Pancreas (tissue), 10 donors: ENCODE results near the gene CD274. TPM values are rescaled to one million over a fixed set of nuclear protein-coding genes. Genes with fewer than 3 reads are reported as not detected.
A peak's percentile ranks its signal among the peaks of the same experiment; 100 is the strongest.

ENCODE experiments used
- ATAC-seq, 4 donors: fragments of 200-7000 bp; cut with Tn5 transposase; one replicate each; pipeline versions ENCODE4 v1.8.0 to v1.9.1; 2020; ENCODE audit warnings: mild to moderate bottlenecking in 4 of 4, moderate library complexity in 4 of 4
- DNase-seq, 6 donors: peaks; one replicate each; pipeline ENCODE4 v3.0.0-alpha.2; 2020
- FAIRE-seq: peaks from 2 replicates; lab custom pipeline; 2012; peaks lifted over from hg19 to GRCh38; lab: Jason Lieb, UNC
- H3K27ac ChIP-seq, 4 donors: fragments of 200-600 bp; sonication (generic); 1 replicate in 3 of 4; 2 replicates in 1 of 4; pipeline versions ENCODE4 v1.5.0 to v1.8.0; 2020
- H3K27me3 ChIP-seq, 4 donors: fragments of 200-600 bp; one replicate each; pipeline ENCODE4 v1.8.0; 2021
- H3K36me3 ChIP-seq, 3 donors: fragments of 200-600 bp; sonication (generic) in 1 of 3; one replicate each; pipeline versions ENCODE4 v1.5.0 to v1.8.0; 2020 to 2021
- H3K4me1 ChIP-seq, 3 donors: fragments of 200-600 bp; one replicate each; pipeline ENCODE4 v1.8.0; 2021
- H3K4me3 ChIP-seq, 4 donors: fragments of 200-600 bp; sonication (generic) in 2 of 4; one replicate each; pipeline versions ENCODE4 v1.5.0 to v1.8.0; 2020 to 2021
- H3K9me3 ChIP-seq, 4 donors: fragments of 200-600 bp; one replicate each; pipeline ENCODE4 v1.8.0; 2021
- WGBS, 2 donors: extraction: QIAGEN DNeasy Blood & Tissue Kit; methylation state at CpG; one replicate each; pipeline ENCODE4 v1.1.7; 2013; 5-methylcytosine and 5-hydroxymethylcytosine counted together
- intact Hi-C, 3 donors: fragments of 100-400 bp; cut with DNase I; formaldehyde crosslinking; loops; one replicate each; pipeline versions ENCODE4 v1.11.1 to v1.14.2; 2022
- polyA plus RNA-seq, 2 donors: library from polyadenylated mRNA; stranded (reverse); fragments of 200-250 nt; gene quantifications; one replicate each; pipeline ENCODE4 v1.2.3, GENCODE V29; 2013
- total RNA-seq, 6 donors: library from RNA; stranded (reverse); fragmentation: NEBNext Ultra II Directional in 4 of 6; extraction: Animal tissue kit (Norgen Biotek cat#: 25700) in 4 of 6; gene quantifications; one replicate each; pipeline versions ENCODE4 v1.2.1 to v1.2.4, GENCODE V29; 2021 to 2023
- TF ChIP-seq, protein P1 (sequence below), 4 donors: fragments of 200-600 bp; sonication (generic) in 3 of 4; IDR thresholded peaks; one replicate each; pipeline versions ENCODE4 v1.5.0 to v1.8.0; 2021; ENCODE audit warnings: antibody characterized with exemption in 4 of 4
- donor health status: healthy with polysubstance abuse.
- donor health status: DM: no; HTN: no; CAD: no; lungs with moderate emphysema.
- donor health status: DM: no; HTN: no; CAD: no.
- donor health status: control.
- donor health status: control.
- donor health status: Bipolar disorder and iron deficiency.
- donor health status: DM: yes; HTN: yes; CAD: no.
- donor health status: DM: no; HTN: no; CAD: no.
- donor health status: DM: no; HTN: no; CAD: no.
- donor health status: DM: yes; HTN: yes; CAD: no.

CD274 gene
- 1 to 10 TPM in 4 of 6 donors, under 1 TPM in 2; 0.63 to 1.9 (median 1.6) TPM for total RNA-seq
- polyA plus RNA-seq: 1 to 10 TPM; 1.4 TPM

DNA sequence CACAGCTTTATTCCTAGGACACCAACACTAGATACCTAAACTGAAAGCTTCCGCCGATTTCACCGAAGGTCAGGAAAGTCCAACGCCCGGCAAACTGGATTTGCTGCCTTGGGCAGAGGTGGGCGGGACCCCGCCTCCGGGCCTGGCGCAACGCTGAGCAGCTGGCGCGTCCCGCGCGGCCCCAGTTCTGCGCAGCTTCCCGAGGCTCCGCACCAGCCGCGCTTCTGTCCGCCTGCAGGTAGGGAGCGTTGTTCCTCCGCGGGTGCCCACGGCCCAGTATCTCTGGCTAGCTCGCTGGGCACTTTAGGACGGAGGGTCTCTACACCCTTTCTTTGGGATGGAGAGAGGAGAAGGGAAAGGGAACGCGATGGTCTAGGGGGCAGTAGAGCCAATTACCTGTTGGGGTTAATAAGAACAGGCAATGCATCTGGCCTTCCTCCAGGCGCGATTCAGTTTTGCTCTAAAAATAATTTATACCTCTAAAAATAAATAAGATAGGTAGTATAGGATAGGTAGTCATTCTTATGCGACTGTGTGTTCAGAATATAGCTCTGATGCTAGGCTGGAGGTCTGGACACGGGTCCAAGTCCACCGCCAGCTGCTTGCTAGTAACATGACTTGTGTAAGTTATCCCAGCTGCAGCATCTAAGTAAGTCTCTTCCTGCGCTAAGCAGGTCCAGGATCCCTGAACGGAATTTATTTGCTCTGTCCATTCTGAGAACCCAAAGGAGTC, at the start of gene CD274:
TSS of gene CD274 (plus strand) at position 184 of the 733 bp plus-strand sequence. CDS start 5,572 bp downstream, outside the sequence.
- TF ChIP-seq, protein P1, sequence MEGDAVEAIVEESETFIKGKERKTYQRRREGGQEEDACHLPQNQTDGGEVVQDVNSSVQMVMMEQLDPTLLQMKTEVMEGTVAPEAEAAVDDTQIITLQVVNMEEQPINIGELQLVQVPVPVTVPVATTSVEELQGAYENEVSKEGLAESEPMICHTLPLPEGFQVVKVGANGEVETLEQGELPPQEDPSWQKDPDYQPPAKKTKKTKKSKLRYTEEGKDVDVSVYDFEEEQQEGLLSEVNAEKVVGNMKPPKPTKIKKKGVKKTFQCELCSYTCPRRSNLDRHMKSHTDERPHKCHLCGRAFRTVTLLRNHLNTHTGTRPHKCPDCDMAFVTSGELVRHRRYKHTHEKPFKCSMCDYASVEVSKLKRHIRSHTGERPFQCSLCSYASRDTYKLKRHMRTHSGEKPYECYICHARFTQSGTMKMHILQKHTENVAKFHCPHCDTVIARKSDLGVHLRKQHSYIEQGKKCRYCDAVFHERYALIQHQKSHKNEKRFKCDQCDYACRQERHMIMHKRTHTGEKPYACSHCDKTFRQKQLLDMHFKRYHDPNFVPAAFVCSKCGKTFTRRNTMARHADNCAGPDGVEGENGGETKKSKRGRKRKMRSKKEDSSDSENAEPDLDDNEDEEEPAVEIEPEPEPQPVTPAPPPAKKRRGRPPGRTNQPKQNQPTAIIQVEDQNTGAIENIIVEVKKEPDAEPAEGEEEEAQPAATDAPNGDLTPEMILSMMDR (IDR thresholded peaks at IDR 0.05): peak in 3 of 4 donors; percentile 20 to 45 (median 44)
- H3K27ac ChIP-seq: peak within 1 kb of the TSS; percentile 46 to 93 (median 72)
- peak; percentile 92 to 96 (median 92) for DNase-seq
- WGBS, 2 donors: 1 to 2% methylated on average over 36 of the region's 36 CpGs
- H3K9me3 ChIP-seq: peaks cover 0 to 6% (median 0%) of the 10 kb centered on the region in 4 donors
- H3K27me3 ChIP-seq: no peaks in the 10 kb centered on the region
- H3K4me3 ChIP-seq: peak within 1 kb of the TSS; percentile 34 to 55 (median 52)
- peak; percentile 99 to 100 (median 100) for ATAC-seq
- FAIRE-seq: no peak
- intact Hi-C loops: no loop called here
- H3K36me3 ChIP-seq: no peaks in the 10 kb centered on the region
- H3K4me1 ChIP-seq: peaks cover 0 to 19% (median 6%) of the 10 kb centered on the region in 3 donors

DNA sequence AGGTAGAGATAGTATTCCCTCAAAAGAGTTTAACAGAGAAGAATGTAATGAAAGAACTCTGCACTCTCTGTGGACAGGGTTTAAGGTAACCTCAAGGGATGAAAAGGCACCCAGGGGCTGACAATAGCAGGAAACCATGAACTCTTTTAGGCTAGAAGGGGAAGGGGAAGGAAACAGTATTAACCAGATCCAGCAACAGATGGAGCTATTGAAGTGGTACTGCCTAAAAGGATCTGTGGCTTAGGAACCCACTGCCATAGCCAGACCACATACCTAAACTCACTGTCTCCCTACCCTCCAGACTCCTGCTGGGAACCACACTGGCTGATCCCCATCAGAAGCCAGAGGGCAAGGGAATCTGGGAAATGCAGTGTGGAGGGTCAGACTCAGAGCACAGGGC, 48.1 kb upstream of the CD274 start:
- no peaks in the 10 kb centered on the region for H3K36me3 ChIP-seq
- no peak for FAIRE-seq
- H3K27ac ChIP-seq: no peak overlapping the region
- intact Hi-C loops: no loop called here
- no peak overlapping the region for H3K4me3 ChIP-seq
- TF ChIP-seq, protein P1 (IDR thresholded peaks at IDR 0.05): no peak
- ATAC-seq: no peak
- no peak for DNase-seq
- H3K9me3 ChIP-seq: no peaks in the 10 kb centered on the region
- H3K4me1 ChIP-seq: no peaks in the 10 kb centered on the region
- H3K27me3 ChIP-seq: no peaks in the 10 kb centered on the region

DNA sequence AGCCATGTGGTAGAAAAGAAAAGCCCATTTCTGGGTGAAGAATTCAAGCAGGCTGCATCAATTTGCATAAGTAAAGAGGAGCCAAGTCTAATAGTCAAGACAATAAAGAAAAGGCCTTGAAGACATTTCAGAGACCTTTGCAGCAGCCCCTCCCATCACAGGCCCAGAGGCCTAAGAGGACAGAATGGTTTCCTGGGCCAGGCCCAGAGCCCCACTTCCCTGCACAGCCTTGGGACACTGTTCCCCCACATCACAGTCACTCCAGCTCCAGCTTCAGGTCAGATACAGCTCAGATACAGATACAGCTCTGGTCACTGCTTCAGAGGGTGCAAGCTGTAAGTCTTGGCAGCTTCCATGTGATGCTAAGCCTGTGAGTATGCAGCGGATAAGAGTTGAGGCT, 41.7 kb upstream of the CD274 start:
- ATAC-seq: no peak
- Histone ChIP-seq H3K36me3 (no peaks in the 10 kb centered on the region), H3K4me3 (no peak overlapping the region), H3K27me3 (no peaks in the 10 kb centered on the region), H3K9me3 (peaks cover 0 to 9% (median 0%) of the 10 kb centered on the region in 4 donors), H3K4me1 (no peaks in the 10 kb centered on the region), H3K27ac (no peak overlapping the region)
- 99 to 100% methylated on average over 1 of the region's 1 CpG for WGBS, 2 donors
- FAIRE-seq: no peak
- TF ChIP-seq, protein P1 (IDR thresholded peaks at IDR 0.05): no peak
- intact Hi-C loops: no loop called here
- no peak for DNase-seq

DNA sequence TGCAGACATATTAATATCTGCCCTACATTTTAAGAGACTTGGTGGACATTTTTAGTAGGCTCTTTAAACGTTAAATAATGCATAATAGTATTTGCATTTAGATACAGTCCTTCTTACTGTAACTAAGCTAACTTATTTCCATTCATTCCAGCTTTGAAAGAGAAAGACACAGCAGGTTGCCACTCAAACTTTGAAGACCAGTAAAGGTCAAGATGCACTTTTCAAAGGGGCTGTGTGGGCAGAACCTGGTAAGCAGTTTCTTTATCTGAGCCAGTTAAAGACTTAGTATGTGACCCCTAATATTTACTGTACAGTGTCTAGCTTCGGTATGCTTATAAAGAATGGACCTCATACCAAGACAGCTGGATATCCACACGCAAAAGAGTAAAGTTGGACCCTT, 33.4 kb upstream of the CD274 start:
- FAIRE-seq: no peak
- Histone ChIP-seq H3K36me3 (no peaks in the 10 kb centered on the region), H3K4me1 (no peaks in the 10 kb centered on the region), H3K4me3 (no peak overlapping the region), H3K9me3 (no peaks in the 10 kb centered on the region), H3K27ac (no peak overlapping the region), H3K27me3 (no peaks in the 10 kb centered on the region)
- intact Hi-C loops: no loop called here
- TF ChIP-seq, protein P1 (IDR thresholded peaks at IDR 0.05): no peak
- no peak for ATAC-seq
- DNase-seq: no peak
- WGBS, 2 donors: 69 to 78% methylated on average over 3 of the region's 3 CpGs

DNA sequence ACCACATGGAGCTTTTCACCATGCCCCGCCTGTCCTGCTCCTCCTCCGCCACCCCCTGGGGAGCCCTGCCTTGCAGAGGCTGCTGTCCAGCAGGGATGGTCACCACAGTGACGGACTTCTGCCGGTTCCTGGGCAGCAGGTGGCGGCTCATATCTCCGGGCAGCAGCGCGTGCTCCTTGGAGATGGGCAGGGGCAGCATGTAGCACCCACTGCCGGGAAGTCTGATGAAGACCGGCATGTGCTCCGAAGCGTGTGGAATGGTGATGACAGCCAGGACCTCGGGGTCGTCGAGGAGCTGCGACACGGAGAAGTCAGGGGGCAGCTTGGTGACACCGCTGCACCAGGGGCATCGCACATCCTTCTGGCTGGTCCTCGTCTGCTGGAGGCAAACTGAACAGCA, 31.9 kb upstream of the CD274 start:
- H3K27me3 ChIP-seq: no peaks in the 10 kb centered on the region
- TF ChIP-seq, protein P1 (IDR thresholded peaks at IDR 0.05): no peak
- H3K9me3 ChIP-seq: no peaks in the 10 kb centered on the region
- DNase-seq (peak in 1 of 6 donors; percentile 39), FAIRE-seq (no peak), ATAC-seq (no peak)
- H3K36me3 ChIP-seq: no peaks in the 10 kb centered on the region
- no peak overlapping the region for H3K27ac ChIP-seq
- intact Hi-C loops: no loop called here
- H3K4me1 ChIP-seq: no peaks in the 10 kb centered on the region
- WGBS, 2 donors: 91 to 94% methylated on average over 20 of the region's 20 CpGs
- H3K4me3 ChIP-seq: no peak overlapping the region
